Ovary (tissue), 3 donors: Measurements from ENCODE around the gene FKBP9.

ENCODE experiments used
- CTCF ChIP-seq, 3 donors: fragments of 450-650 bp in 2 of 3; fragments of 200-600 bp in 1 of 3; IDR thresholded peaks; one replicate each; pipeline versions ENCODE4 v1.5.1 to v1.8.0; 2016 to 2022; ENCODE audit warnings: antibody characterized with exemption in 3 of 3, mild to moderate bottlenecking in 1 of 3
- POLR2A ChIP-seq: fragments of 450-650 bp; IDR thresholded peaks from one replicate; pipeline ENCODE4 v1.6.1; 2017; ENCODE audit warnings: antibody characterized with exemption, mild to moderate bottlenecking, moderate library complexity
- donor health status: DM: no; HTN: no; CAD: no.

GRCh38 chr7:32910195-32910594 lies 47.0 kb upstream of the FKBP9 start:
- no peak for TF ChIP-seq CTCF (IDR thresholded peaks at IDR 0.05)
- TF ChIP-seq POLR2A, result no peak
